NCI-H1436 treated with DMSO at 0.1 percent for 48 hours (cell line): ENCODE results near the gene EDEM2.
"Not testable (repeated sequence)": the region's sequence is repeated elsewhere in the genome, so short reads cannot be mapped to it uniquely, and the experiment has no call there.

ENCODE experiments used
- DNase-seq: peaks from one replicate; lab custom pipeline; 2025; lab: John Stamatoyannopoulos, UW

The EDEM2 gene

GRCh38 chr20:35168701-35169409 lies 21.7 kb upstream of the EDEM2 start:
- DNase-seq = not testable (repeated sequence)

- no peak for DNase-seq
Observed at GRCh38 chr20:35167787-35168186, 20.7 kb upstream of the EDEM2 start.

- DNase-seq = no peak
Observed at GRCh38 chr20:35166242-35166830, 19.2 kb upstream of the EDEM2 start.

- DNase-seq = no peak
Observed at GRCh38 chr20:35165221-35166185, 18.4 kb upstream of the EDEM2 start.

- not testable (repeated sequence) for DNase-seq
Observed at GRCh38 chr20:35164531-35164930, 17.4 kb upstream of the EDEM2 start.

DNA sequence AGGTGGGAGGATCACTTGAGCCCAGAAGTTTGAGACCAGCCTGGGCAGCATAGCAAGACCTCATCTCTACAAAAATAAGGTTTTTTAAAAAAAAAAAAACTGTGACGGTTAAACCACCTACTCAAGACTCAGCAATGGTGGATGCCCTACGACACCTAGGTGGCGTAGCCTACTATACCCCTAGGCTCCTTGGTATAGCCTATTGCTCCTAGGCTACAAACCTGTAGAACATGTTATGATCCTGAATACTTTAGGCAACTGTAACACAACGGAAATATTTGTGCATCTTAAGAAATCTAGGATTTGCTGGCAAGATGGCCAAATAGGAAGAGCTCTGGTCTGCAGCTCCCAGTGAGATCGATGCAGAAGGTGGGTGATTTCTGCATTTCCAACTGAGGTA lies 13.2 kb upstream of the EDEM2 start:
- not testable (repeated sequence) for DNase-seq

DNA sequence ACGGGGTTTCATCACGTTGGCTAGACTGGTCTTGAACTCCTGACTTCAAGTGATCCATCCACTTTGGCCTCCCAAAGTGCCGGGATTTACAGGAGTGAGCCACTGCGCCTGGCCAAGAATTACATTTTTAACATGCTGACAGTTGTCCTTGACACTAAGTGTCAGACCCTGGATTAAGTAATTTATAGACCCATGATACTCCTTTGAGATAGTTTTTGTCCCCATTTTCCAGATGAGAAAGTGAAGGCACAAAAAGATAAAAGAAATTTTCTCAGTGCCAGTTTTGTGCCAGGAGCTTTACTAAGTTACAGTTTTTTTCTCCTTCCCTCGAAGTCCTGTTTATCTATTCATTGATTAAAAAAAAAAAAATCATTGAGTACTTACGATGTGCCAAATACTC lies 9.8 kb upstream of the EDEM2 start:
- DNase-seq = no peak

GRCh38 chr20:35155936-35156335 lies 8.8 kb upstream of the EDEM2 start:
- DNase-seq = no peak

DNA sequence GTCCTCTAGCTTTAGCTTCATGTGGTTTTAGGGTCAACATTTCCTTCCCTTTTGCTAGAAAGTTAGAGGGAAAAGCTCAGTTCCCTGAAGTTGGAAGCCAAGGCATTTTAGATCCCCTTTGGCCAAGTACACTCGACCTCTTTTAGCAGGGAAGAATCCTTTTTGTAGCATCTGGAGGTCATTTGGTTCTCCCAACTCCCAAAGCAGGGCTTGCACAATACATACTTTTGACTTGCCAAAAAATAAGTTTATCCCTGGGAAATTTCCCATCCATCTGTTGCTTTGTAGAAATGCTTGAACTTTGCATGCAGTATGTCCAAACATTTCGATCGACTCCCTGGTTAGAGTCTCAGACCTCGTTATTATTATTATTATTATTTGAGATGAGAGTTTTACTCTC lies 4.6 kb upstream of the EDEM2 start:
- DNase-seq = no peak

- no peak for DNase-seq
Observed at GRCh38 chr20:35150846-35151579, 3.9 kb upstream of the EDEM2 start.

DNA sequence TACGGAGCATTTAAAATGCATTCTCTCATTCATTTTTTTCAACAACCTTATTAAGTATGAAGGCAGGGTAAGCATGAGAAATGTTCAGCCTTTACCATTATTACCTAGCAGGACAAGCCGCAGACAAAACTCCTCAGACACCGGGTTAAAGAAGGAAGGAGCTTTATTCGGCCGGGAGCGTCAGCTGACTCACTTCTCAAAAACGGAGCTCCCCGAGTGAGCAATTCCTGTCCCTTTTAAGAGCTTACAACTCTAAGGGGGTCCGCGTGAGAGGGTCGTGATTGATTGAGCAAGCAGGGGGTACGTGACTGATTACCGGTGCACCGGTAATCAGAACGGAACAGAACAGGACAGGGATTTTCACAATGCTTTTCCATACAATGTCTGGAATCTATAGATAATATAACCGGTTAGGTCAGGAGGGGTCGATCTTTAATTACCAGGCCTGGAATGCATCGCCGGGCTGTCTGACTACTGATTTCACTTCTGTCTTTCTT lies 487 bp upstream of the EDEM2 start:
- DNase-seq = not testable (repeated sequence)

- no peak for DNase-seq
Observed at GRCh38 chr20:35146299-35146919, 727 bp downstream of the EDEM2 start.

DNA sequence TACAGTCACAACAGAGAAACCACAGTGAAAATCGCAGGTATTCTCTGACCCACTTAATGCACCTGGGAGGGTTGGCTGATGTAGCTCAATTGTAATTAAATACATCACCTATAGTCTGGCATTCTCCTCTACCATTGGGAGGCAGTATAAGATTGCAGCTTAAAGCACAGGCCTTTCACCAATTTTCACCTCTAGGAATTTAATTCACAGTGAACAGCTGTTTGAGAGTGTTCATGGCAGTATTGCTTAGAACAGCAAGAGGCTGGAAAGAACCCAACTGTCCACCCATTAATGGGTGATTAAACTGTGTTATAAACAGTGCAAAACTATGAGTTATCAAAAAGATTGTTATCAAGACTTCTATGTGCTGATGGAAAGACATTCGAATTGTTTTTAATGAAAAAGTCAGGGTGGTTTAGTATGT lies 2.0 kb downstream of the EDEM2 start:
- DNase-seq = peak; percentile 30

- DNase-seq = no peak
Observed at GRCh38 chr20:35144694-35145093, 2.4 kb downstream of the EDEM2 start.

GRCh38 chr20:35135867-35136586 lies 11.1 kb downstream of the EDEM2 start:
- no peak for DNase-seq

DNA sequence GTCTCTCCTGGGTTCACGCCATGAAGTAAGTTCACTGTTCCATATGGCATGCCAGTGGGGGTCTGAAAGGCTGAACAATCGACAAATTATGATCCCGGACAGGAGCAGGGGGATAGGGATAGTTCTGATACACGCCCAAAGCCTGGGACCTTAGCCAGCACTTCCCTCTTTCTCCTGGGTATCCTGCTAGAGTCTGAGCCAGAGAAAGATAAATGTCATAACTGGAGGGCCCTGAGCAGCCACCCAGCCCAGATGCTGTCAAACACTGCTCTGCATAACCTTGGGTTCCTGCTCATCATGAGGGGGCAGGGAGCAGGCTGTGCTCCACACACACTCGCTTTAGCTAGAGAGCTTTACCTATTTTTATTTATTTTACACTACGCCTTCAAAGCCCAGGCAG lies 12.3 kb downstream of the EDEM2 start:
- no peak for DNase-seq

- no peak for DNase-seq
Observed at GRCh38 chr20:35134472-35134871, 12.7 kb downstream of the EDEM2 start.

- DNase-seq = no peak
Observed at GRCh38 chr20:35133735-35134134, 13.4 kb downstream of the EDEM2 start.

DNA sequence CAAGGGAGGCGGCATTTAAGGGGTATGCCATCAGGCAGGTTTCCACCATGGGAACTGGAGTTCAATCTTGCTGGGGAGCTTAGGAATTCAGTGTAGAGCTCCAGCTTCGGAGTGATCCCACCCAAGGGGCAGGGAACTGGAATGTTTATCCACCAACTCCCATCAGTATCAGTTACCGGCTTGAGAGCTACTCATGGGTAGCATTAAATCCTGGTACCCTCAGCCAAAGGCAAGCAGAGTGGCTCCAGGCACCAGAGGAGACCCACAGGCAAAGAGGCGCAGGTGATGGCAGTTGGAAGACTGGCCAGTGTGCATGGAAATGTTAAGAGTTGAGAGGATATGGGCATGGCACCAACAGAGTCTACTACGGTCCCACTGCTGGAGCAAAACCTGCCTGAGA lies 14.1 kb downstream of the EDEM2 start:
- no peak for DNase-seq

DNA sequence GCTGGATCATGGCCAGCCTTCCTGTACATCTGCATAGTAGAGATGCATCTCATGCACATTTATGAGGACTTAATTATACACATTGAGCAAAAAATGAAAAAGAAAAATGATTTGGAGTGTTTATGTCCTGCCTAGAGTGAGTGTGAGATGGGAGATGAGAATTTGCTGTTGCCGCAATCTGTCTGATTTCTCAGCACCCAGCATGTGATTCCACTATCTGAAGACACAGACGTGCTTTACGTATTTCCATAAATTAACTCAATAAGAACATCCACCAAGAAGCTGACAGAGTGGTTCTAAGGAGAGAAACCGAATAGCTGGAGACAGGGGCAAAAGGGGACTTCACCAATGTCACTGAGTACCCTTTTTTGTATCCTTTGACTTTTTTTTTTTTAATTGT lies 15.2 kb downstream of the EDEM2 start:
- DNase-seq = no peak

- DNase-seq = no peak
Observed at GRCh38 chr20:35129647-35130069, 17.5 kb downstream of the EDEM2 start.
